ENCODE results near the gene CPNE2. TPM values are rescaled to one million over a fixed set of nuclear protein-coding genes. Genes with fewer than 3 reads are reported as not detected.

Gene CPNE2
- total and polyA plus RNA-seq, 2 of the 8 experiments (the other 6 are each of a cell fraction or from before 2014, with no cell fraction given), result 10.6 to 39.5 TPM

GRCh38 chr16:57166451-57166850 lies 74.1 kb downstream of the CPNE2 start (continued):
- TF ChIP-seq BACH1 (IDR thresholded peaks at IDR 0.05; ENCODE audit: low read length) (no peak), CBX5 (IDR thresholded peaks at IDR 0.05; ENCODE audit: low read depth, low read length) (no peak), RAD21 (IDR thresholded peaks at IDR 0.05 in 1 of 2, conservative IDR thresholded peaks at IDR 0.05 in 1 of 2; ENCODE audit: low read depth in 2 of 2, low read length in 2 of 2) (no peak), SP4 (IDR thresholded peaks at IDR 0.05; ENCODE audit: low read length) (no peak), SRF (IDR thresholded peaks at IDR 0.05; ENCODE audit: low read depth, low read length) (no peak)
